Activated naive CD4-positive, alpha-beta T cell treated with anti-CD3 and anti-CD28 coated beads, Interleukin-2, amount 50 U/mL, for 24 hours (primary cell): ENCODE results near the gene PLCG2.
"Not testable (repeated sequence)": the region's sequence is repeated elsewhere in the genome, so short reads cannot be mapped to it uniquely, and the experiment has no call there.

Experiments used
- H3K27ac Mint-ChIP-seq: one replicate; pipeline ENCODE4 v1.8.0; 2021; ENCODE audit warnings: mild to moderate bottlenecking, mixed read lengths
- H3K27me3 Mint-ChIP-seq: one replicate; pipeline ENCODE4 v1.8.0; 2021; ENCODE audit warnings: mixed read lengths
- H3K36me3 Mint-ChIP-seq: one replicate; pipeline ENCODE4 v1.8.0; 2021; ENCODE audit warnings: mixed read lengths
- H3K4me1 Mint-ChIP-seq: one replicate; pipeline ENCODE4 v1.8.0; 2021; ENCODE audit warnings: mixed read lengths
- H3K4me3 Mint-ChIP-seq: one replicate; pipeline ENCODE4 v1.8.0; 2021; ENCODE audit warnings: mild to moderate bottlenecking, mixed read lengths
- H3K9me3 Mint-ChIP-seq: one replicate; pipeline ENCODE4 v1.8.0; 2021; ENCODE audit warnings: mixed read lengths

Gene PLCG2

GRCh38 chr16:81745704-81746558, 33.2 kb upstream of the PLCG2 start:
- H3K9me3 Mint-ChIP-seq, result no peaks in the 10 kb centered on the region
- peak overlapping the region; percentile 89 for H3K27ac Mint-ChIP-seq
- H3K36me3 Mint-ChIP-seq, result no peaks in the 10 kb centered on the region
- H3K27me3 Mint-ChIP-seq, result no peaks in the 10 kb centered on the region
- H3K4me1 Mint-ChIP-seq, result peaks cover 10% of the 10 kb centered on the region
- H3K4me3 Mint-ChIP-seq, result peak overlapping the region; percentile 83

GRCh38 chr16:81746566-81746965, 32.5 kb upstream of the PLCG2 start:
- H3K36me3 Mint-ChIP-seq, result no peaks in the 10 kb centered on the region
- peak overlapping the region; percentile 83 for H3K4me3 Mint-ChIP-seq
- no peak overlapping the region for H3K27ac Mint-ChIP-seq
- H3K9me3 Mint-ChIP-seq, result no peaks in the 10 kb centered on the region
- H3K4me1 Mint-ChIP-seq, result peaks cover 10% of the 10 kb centered on the region
- H3K27me3 Mint-ChIP-seq, result no peaks in the 10 kb centered on the region

- Mint-ChIP-seq H3K4me1 (peaks cover 10% of the 10 kb centered on the region), H3K27me3 (no peaks in the 10 kb centered on the region), H3K9me3 (no peaks in the 10 kb centered on the region), H3K36me3 (no peaks in the 10 kb centered on the region), H3K27ac (no peak overlapping the region), H3K4me3 (no peak overlapping the region)
These were observed 30.5 kb upstream of the PLCG2 start for GRCh38 chr16:81748476-81749198.

- no peaks in the 10 kb centered on the region for H3K4me1 Mint-ChIP-seq
- no peaks in the 10 kb centered on the region for H3K9me3 Mint-ChIP-seq
- H3K36me3 Mint-ChIP-seq, result no peaks in the 10 kb centered on the region
- H3K4me3 Mint-ChIP-seq, result no peak overlapping the region
- no peak overlapping the region for H3K27ac Mint-ChIP-seq
- H3K27me3 Mint-ChIP-seq, result no peaks in the 10 kb centered on the region
These were observed 26.7 kb upstream of the PLCG2 start for GRCh38 chr16:81752225-81752875.

- no peaks in the 10 kb centered on the region for H3K36me3 Mint-ChIP-seq
- H3K4me1 Mint-ChIP-seq, result no peaks in the 10 kb centered on the region
- H3K4me3 Mint-ChIP-seq, result no peak overlapping the region
- H3K27ac Mint-ChIP-seq, result peak overlapping the region; percentile 18
- H3K27me3 Mint-ChIP-seq, result no peaks in the 10 kb centered on the region
- no peaks in the 10 kb centered on the region for H3K9me3 Mint-ChIP-seq
These were observed 26.2 kb upstream of the PLCG2 start for GRCh38 chr16:81752876-81753227.

- Mint-ChIP-seq H3K36me3 (no peaks in the 10 kb centered on the region), H3K4me1 (no peaks in the 10 kb centered on the region), H3K27ac (no peak overlapping the region), H3K9me3 (no peaks in the 10 kb centered on the region), H3K4me3 (no peak overlapping the region), H3K27me3 (no peaks in the 10 kb centered on the region)
These were observed 24.2 kb upstream of the PLCG2 start for GRCh38 chr16:81754858-81755257.

- Mint-ChIP-seq H3K27me3 (no peaks in the 10 kb centered on the region), H3K27ac (no peak overlapping the region), H3K4me1 (no peaks in the 10 kb centered on the region), H3K9me3 (no peaks in the 10 kb centered on the region), H3K36me3 (no peaks in the 10 kb centered on the region), H3K4me3 (no peak overlapping the region)
These were observed 23.0 kb upstream of the PLCG2 start for GRCh38 chr16:81755915-81756614.

- Mint-ChIP-seq H3K4me3 (no peak overlapping the region), H3K36me3 (no peaks in the 10 kb centered on the region), H3K27me3 (no peaks in the 10 kb centered on the region), H3K27ac (no peak overlapping the region), H3K9me3 (no peaks in the 10 kb centered on the region), H3K4me1 (no peaks in the 10 kb centered on the region)
These were observed 22.3 kb upstream of the PLCG2 start for GRCh38 chr16:81756615-81757356.

GRCh38 chr16:81758376-81758775, 20.7 kb upstream of the PLCG2 start:
- Mint-ChIP-seq H3K27ac (no peak overlapping the region), H3K4me1 (no peaks in the 10 kb centered on the region), H3K27me3 (no peaks in the 10 kb centered on the region), H3K36me3 (no peaks in the 10 kb centered on the region), H3K9me3 (no peaks in the 10 kb centered on the region), H3K4me3 (no peak overlapping the region)

- H3K27ac Mint-ChIP-seq, H3K4me1 Mint-ChIP-seq, H3K4me3 Mint-ChIP-seq, H3K9me3 Mint-ChIP-seq, H3K27me3 Mint-ChIP-seq, H3K36me3 Mint-ChIP-seq: not testable (repeated sequence)
These were observed 16.8 kb upstream of the PLCG2 start for GRCh38 chr16:81762322-81762721.

- H3K9me3 Mint-ChIP-seq, result no peaks in the 10 kb centered on the region
These were observed 13.8 kb upstream of the PLCG2 start for GRCh38 chr16:81765111-81765919.

GRCh38 chr16:81765969-81766368, 13.1 kb upstream of the PLCG2 start:
- Mint-ChIP-seq H3K4me1 (no peaks in the 10 kb centered on the region), H3K27me3 (peaks cover 2% of the 10 kb centered on the region), H3K4me3 (no peak overlapping the region), H3K27ac (no peak overlapping the region), H3K9me3 (no peaks in the 10 kb centered on the region), H3K36me3 (no peaks in the 10 kb centered on the region)

More at GRCh38 chr16:81765111-81765919, 13.8 kb upstream of the PLCG2 start:
- Mint-ChIP-seq H3K4me3 (no peak overlapping the region), H3K4me1 (no peaks in the 10 kb centered on the region), H3K27ac (no peak overlapping the region), H3K27me3 (peaks cover 2% of the 10 kb centered on the region), H3K36me3 (no peaks in the 10 kb centered on the region)

GRCh38 chr16:81767987-81768592, 11.0 kb upstream of the PLCG2 start:
- Mint-ChIP-seq H3K9me3 (no peaks in the 10 kb centered on the region), H3K27me3 (peaks cover 2% of the 10 kb centered on the region), H3K27ac (no peak overlapping the region), H3K4me1 (no peaks in the 10 kb centered on the region), H3K36me3 (no peaks in the 10 kb centered on the region), H3K4me3 (no peak overlapping the region)

- Mint-ChIP-seq H3K4me1 (no peaks in the 10 kb centered on the region), H3K4me3 (no peak overlapping the region), H3K27ac (no peak overlapping the region), H3K9me3 (no peaks in the 10 kb centered on the region), H3K36me3 (no peaks in the 10 kb centered on the region), H3K27me3 (peaks cover 2% of the 10 kb centered on the region)
These were observed 9.1 kb upstream of the PLCG2 start for GRCh38 chr16:81770008-81770407.
